ENCODE data around the gene PLA2G4D. TPM values are rescaled to one million over a fixed set of nuclear protein-coding genes. Genes with fewer than 3 reads are reported as not detected.
A peak's percentile ranks its signal among the peaks of the same experiment; 100 is the strongest.
"Not testable (repeated sequence)": the region's sequence is repeated elsewhere in the genome, so short reads cannot be mapped to it uniquely, and the experiment has no call there.

Gene PLA2G4D
- total RNA-seq, 1 experiment from 2014 or later: not detected

DNA sequence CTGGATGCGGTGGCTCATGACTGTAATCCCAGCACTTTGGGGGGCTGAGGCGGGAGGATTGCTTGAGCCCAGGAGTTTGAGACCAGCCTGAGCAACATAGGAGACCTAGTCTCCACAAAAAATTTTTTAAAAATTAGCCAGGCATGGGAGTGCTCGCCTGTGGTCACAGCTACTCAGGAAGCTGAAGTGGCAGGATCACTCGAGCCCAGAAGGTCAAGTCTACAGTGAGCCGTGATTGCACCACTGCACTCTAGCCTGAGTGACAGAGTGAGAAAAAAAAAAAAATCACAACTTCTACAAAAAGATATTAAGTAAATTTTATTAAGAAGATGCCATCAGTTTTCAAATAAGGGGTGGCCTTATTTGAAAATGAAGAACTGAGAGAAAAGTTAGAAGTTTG, 11.9 kb upstream of the PLA2G4D start:
- Histone ChIP-seq H3K36me3 (no peaks in the 10 kb centered on the region), H3K27me3 (no peaks in the 10 kb centered on the region; the same call in 1 of the 2 replicates), H3K4me3 (no peak overlapping the region), H3K9me3 (no peaks in the 10 kb centered on the region)
- DNase-seq: no peak

DNA sequence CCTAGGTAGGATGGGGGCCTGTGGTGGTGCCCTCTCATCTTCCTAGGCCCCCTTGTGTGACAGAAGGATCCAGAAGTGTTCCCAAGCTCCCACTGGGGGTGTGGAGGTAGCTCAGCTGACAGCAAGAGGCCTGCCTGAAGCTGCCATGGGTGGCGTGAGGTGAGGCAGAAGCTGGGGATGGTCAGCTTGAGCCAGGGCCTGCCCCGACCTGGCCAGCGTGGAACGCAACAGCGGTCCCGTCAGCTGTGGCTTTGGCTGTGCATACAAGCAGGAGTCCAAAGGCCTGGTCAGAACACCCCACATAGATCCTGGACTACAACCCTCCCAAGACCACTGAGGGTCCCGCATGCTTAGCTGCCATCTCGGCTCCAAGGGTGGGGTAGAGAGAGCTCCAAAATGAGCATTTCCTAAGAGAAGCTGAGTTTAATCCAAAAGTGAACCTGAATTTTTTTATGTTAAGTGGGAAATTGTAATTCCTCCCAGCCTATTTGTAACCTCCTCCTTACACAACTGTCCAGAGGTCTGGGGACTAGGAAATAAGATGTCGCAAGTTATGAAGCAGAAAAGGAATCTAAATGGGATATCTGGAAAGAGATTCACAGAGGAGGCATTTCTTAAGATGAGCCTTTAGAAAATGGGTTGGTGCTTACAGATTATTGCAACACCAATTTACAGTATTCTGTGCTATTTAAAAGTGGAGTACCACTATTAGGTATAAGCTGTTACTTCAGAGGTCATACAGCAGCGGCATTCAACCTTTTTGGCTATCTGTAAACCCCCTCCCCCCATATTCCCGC, 9.9 kb upstream of the PLA2G4D start:
- Histone ChIP-seq H3K4me3 (no peak overlapping the region), H3K9me3 (no peaks in the 10 kb centered on the region), H3K36me3 (no peaks in the 10 kb centered on the region), H3K27me3 (no peaks in the 10 kb centered on the region; the same call in 1 of the 2 replicates)
- no peak for DNase-seq

DNA sequence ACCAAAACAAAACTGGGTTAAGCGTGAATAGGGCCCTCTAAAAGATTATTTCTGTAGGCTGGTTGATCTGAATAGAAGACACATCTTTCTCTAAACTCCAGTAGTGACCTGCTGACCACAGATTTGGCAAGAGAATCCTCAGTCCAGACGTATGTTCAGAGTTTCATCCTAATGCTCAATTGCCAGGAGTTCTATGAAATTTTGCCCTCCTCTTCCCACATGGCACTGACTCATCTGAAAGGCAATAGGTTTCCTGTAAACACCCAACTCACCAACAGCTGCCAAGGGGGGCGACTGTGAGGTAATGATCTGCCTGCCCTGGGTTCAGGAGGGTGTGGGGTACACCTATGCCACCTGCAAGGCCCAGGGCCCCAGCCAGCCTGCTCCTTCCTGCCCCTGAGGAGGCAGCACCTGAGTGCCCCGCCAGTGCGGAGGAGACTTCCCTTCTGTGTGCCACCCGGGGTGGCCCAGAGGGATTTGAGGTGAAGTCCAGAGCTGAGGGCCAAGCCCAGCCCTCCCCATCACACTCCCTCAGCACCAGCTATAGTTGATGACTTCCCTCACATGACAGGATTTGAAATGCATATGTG, 8.4 kb upstream of the PLA2G4D start:
- peak; percentile 46 for DNase-seq
- Histone ChIP-seq H3K36me3 (no peaks in the 10 kb centered on the region), H3K4me3 (no peak overlapping the region), H3K27me3 (no peaks in the 10 kb centered on the region; the same call in 1 of the 2 replicates), H3K9me3 (no peaks in the 10 kb centered on the region)

DNA sequence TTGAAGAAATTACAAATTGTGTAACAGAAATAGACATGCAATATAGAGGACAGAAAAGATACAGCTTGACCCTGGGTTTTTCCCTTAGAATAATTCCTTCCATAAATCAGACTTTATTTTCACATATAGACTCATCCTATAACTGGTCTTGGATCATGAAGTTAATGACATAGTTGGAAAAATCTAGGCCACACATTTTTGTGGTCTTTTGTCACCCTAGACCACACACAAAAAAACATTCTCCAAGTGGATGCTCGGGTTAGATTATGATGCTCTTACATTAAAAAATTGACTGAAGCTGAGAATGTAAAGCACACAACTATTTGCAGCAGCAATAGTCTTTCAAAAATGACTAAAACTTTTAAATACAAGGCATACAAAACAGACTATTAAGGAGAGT, 7.5 kb upstream of the PLA2G4D start:
- H3K27me3 ChIP-seq: no peaks in the 10 kb centered on the region
- H3K9me3 ChIP-seq: no peaks in the 10 kb centered on the region
- H3K36me3 ChIP-seq: no peaks in the 10 kb centered on the region
- no peak for DNase-seq
- no peak overlapping the region for H3K4me3 ChIP-seq

DNA sequence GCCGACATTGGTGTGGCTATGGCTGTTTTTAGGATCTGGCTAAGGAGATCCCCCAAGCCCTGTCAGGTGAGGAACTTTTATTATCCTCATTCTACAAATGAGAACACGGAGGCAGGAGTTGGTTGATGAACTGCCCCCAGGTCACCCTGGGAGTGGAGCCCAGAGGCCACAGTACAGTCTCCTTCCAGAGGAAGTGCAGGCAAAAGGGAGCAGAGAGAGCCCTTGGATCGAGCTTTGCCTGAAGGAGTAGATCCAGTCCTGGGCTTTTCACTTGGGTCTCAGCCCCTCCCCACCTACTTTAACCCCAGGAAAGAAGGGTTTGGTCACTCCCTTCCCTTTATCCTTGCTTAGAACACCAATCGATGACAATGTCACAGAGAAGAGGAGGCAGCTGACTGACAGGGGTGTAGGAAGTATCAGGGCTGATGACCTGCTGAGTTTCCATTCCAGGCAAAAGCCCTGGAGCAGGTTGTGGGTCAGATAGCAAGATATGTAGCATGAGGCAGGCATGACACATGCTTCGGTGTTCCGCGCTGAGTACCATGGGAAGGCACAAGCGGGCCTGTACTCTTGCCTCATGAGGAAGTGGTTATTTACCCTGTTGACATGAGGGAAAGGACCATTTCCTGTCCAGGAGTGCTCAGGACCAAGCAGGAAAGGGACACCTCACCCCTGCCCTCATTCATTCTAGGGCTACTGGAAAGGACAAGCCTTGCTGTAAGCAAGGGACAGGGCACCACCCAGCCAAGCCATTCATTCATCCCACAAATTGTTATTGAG, 5.8 kb upstream of the PLA2G4D start:
- no peaks in the 10 kb centered on the region for H3K27me3 ChIP-seq
- H3K36me3 ChIP-seq: no peaks in the 10 kb centered on the region
- no peak for DNase-seq
- H3K4me3 ChIP-seq: no peak overlapping the region
- H3K9me3 ChIP-seq: no peaks in the 10 kb centered on the region

DNA sequence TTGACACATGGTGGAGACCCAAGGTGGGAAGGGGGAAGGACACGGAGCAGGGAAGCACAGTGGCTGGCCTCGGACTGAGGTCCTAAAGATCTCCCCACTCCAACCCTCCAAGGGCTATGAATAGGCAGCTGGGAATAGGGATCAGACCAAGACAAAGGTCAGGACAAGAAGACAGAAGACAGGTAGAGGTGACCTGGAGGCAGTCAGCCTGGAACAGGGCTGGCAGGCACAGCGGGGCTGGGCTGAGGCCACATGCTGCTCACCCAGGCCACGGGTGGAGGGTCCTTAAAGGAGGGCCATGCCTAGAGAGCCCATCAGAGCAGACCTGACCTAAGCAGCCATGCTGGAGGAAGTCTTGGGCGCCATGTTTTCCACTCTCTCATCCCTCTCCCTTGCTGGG, 2.7 kb upstream of the PLA2G4D start:
- no peak overlapping the region for H3K4me3 ChIP-seq
- no peak for DNase-seq
- no peaks in the 10 kb centered on the region for H3K9me3 ChIP-seq
- H3K27me3 ChIP-seq: no peaks in the 10 kb centered on the region
- H3K36me3 ChIP-seq: no peaks in the 10 kb centered on the region

DNA sequence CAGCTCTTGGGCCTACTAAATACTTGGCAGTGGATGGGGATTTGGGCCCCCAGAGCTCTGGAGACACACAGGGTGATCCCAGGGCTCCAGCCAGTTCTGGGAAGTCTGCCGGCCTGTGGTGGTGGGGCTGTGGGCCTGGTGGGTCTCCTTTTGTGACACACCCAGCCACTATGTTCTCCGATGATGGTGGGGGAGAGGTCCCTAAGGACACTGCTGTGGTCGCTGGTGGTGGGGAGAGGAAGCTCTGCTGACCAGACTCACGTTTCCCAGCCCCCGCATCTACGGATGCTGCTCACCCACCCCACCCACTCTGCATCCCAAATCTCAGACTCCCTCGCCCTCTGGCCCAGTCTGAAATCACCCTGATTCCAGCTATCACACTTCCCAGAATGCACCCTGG, 396 bp downstream of the PLA2G4D start:
- H3K27me3 ChIP-seq: no peaks in the 10 kb centered on the region
- no peak overlapping the region for H3K4me3 ChIP-seq
- no peak for DNase-seq
- H3K36me3 ChIP-seq: no peaks in the 10 kb centered on the region
- no peaks in the 10 kb centered on the region for H3K9me3 ChIP-seq

DNA sequence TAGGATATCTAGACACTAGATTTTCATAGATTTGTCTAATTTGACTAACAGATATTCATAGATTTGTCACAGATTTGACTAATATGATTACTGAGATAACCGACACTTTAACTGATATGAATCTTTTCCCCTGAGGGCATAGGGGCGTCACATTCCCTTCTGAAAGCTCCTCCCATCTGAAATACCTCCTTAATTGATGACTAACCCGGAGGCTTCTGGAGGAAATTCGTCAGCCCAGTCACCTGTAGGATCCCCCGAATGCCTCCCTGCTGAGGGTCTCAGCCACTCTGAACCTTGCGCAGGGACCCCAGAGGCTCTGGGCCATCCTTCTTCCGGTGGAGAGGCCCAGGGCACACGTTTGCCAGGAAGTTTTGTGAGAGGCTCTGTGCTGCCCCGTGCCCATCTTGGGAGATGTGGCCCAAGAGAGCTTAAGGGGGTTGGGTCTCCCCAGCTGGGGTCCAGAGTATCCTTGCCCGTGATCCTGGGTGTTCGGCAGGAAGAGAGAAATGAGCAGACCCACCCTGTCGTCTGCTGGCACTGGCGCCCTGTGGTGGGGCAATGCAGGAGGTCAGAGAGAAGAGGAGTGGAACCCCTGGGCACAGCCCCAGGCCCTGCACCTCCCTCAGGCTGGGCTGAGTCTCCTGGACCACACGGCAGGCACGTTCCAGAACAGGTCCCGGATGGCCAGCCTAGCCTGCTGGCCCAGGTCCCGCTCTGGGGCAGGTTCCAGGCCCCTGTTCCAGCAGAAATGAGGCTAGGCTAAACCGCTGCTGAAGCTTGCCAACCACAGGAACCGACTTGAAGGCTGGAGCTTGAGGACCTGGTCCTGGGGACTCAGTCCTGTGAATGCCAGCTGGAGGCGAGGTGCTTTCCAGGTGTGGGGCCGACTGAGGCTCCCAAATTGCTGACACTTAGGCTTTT, 1.7 kb downstream of the PLA2G4D start:
- Histone ChIP-seq H3K4me3 (no peak overlapping the region), H3K27me3 (no peaks in the 10 kb centered on the region), H3K9me3 (no peaks in the 10 kb centered on the region), H3K36me3 (no peaks in the 10 kb centered on the region)
- peak; percentile 48 for DNase-seq

DNA sequence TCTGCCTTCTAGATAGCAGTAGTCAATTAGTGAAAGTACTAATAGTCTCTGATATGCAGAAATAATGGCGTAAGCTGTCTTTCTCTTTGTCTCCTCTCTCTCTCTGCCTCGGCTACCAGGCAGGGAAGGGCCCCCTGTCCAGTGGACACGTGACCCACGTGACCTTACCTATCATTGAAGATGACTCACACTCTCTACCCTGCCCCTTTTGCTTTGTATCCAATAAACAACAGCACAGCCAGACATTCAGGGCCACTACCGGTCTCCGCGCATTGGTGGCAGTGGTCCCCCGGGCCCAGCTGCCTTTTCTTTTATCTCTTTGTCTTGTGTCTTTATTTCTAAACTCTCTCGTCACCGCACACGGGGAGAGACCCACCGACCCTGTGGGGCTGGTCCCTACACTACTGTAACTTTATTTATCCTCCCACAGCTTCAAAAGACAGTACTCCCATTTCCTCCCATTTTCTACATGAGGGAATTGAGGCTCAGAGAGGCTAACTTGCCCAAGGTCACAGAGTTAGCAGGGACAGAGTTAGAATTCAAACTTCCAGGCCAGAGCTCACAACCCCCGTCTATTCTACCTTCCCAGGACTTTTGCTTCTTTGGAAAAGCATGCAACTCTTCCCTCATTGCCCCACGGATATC, 2.5 kb downstream of the PLA2G4D start:
- not testable (repeated sequence) for DNase-seq, H3K27me3 ChIP-seq, H3K36me3 ChIP-seq, H3K4me3 ChIP-seq, H3K9me3 ChIP-seq

DNA sequence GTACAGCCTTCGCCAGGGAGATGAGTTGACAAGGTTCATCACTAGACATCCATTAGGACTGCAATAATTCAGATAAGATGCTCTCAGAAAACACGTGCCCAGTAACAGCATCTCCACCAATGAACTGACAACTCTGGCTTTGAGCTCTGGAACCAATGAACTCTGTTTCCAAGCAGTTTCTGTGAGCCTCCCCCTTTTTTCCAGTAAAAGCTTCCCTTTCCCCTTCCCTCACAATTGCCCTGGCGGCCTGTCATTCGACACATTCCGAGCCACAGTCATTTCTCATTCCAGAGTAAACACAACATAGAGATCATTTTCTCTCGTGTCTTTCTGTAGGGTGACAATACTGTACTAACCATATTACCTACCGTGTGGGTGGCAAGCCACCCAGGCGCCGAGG, 3.6 kb downstream of the PLA2G4D start:
- Histone ChIP-seq H3K9me3 (no peaks in the 10 kb centered on the region), H3K27me3 (no peaks in the 10 kb centered on the region), H3K36me3 (no peaks in the 10 kb centered on the region), H3K4me3 (no peak overlapping the region)
- no peak for DNase-seq

DNA sequence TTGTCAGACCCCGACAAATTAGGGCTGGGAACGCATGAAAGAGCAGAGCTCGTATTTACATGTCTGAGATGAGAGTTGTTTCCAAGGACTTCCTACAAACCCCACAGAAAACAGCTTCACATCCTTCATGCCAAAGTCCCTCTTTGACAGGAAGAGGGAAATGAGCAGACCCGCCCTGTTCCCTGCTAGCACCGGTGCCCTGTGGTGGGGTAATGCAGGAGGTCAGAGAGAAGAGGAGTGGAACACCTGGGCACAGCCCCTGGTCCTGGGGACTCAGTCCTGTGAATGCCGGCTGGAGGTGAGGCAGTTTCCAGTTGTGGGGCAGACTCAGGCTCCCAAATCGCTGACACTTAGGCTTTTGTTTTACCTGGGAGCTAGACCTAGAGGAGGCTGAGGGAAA, 4.0 kb downstream of the PLA2G4D start:
- Histone ChIP-seq H3K4me3 (no peak overlapping the region), H3K9me3 (no peaks in the 10 kb centered on the region), H3K27me3 (no peaks in the 10 kb centered on the region), H3K36me3 (no peaks in the 10 kb centered on the region)
- DNase-seq: no peak

DNA sequence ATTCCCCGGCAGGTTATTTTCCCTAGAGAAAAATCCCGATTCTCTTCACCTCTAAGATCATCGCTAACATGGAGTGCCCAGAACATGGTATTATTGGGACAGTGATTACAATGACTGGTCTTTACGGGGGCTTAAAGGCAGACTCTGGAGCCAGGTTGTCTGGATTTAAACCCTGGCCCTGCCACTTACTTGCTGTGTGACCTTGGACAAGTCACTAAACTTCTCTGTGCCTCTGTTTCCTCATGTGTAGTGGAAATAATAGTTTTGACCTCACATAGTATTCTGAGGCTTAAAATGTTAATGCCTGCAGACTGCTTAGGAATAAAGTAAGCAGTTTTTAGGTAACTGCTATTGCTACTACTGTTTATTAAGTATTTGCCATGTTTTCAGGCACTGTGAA, 4.4 kb downstream of the PLA2G4D start:
- DNase-seq: no peak

DNA sequence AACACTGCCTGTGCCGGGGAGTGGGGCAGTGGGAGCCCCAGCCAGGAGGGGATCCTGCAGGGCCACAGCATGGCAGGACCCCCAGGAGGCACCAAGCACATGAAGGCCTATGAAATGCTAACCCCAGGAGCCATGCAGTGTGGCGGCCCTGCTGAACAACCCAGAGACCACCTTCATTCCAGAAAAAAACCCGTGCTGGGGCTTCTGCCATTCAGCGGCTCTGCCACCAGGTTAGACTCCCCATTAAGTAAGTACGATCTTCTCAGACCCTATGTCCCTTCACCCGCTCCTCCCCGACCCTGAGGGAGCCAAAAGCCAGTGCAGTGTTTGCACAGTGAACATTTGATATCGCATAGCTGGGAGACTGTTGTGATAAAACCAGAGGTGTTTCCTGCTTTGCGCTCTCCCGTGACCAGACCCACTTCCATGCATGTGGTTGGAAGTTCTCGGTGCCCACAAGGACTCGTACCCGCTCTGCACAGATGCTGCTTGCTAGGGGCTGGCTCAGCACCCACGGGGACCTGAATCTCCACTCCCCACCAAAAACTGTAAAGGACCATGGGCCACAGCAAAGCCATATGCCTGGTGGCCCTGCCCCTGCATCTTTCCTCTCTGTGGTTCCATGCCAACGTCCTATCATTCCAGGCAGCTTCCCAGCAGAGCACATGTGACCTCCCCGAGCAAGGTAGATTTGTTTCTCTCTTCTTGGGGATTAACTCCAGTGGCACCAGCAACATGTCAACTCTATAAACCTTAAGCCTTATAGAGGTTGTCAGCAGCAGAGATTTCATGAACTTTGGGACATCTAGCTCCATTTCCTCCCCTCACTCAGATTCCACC, 5.3 kb downstream of the PLA2G4D start:
- no peaks in the 10 kb centered on the region for H3K36me3 ChIP-seq
- no peaks in the 10 kb centered on the region for H3K9me3 ChIP-seq
- DNase-seq: no peak
- no peak overlapping the region for H3K4me3 ChIP-seq
- no peaks in the 10 kb centered on the region for H3K27me3 ChIP-seq

More for the DNA sequence above, 4.4 kb downstream of the PLA2G4D start:
- Histone ChIP-seq H3K36me3 (no peaks in the 10 kb centered on the region), H3K4me3 (no peak overlapping the region), H3K27me3 (no peaks in the 10 kb centered on the region), H3K9me3 (no peaks in the 10 kb centered on the region)

DNA sequence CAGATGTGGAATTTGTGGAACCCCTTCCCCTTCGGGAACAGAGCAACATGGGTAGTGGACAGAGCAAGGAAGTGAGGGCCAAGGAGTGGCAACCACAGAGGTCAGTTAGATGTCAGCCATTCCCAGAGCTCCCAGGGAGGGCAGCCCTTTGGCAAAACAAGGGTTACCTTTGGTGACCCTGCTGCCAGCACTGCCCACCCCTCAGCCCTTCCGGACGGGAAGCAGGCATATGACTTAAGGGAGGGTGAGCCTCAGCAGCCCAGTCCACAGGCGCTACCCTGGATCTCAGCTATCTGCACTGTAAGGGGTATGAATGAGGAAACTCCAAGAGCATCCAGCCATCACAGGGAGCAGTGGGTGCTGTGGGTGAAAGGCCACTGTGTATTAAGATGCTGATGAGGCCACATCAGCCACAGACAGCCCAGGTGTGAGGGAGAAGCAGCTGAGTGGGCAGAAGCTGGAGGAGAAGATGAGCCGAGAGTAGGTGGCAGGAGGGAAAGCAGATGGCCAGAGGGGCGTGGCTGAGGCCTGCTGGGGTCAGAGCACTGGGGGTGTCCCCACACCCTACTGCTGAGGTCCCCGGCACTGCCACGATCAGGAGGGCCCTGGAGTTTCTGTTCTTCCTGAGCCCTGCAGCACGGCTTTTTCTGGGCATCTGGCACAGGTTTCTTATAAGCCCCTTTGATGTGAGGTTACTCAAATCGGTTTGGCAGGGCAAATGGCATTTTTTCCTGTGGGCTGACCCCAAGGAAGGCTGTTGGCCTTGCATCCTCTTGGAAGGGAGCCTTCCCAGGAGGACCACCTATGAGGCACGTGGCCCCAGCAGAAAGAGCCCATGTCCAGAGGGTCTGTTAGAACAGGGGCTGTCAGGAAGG, 6.2 kb downstream of the PLA2G4D start:
- Histone ChIP-seq H3K27me3 (no peaks in the 10 kb centered on the region), H3K4me3 (no peak overlapping the region), H3K36me3 (no peaks in the 10 kb centered on the region), H3K9me3 (no peaks in the 10 kb centered on the region)
- DNase-seq: no peak

DNA sequence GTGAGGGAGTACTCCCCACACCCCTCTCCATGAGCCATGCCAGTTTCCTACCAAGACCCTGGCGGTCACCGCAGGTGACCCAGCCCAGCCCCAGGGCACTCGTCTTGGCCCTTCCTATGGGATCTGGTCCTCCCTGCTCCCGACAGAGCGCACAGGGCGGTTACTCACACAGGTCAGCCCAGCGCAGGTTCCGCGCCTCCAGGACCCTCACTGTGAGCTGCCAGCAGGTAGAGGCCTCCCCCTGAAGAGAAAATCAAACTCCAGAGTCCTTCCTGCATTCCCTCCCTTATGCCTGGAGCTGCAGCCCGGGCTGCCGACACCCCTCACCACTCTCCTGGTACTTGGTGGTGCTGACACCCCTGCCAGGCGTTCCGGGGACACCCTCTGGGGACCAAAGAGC, 6.9 kb downstream of the PLA2G4D start:
- Histone ChIP-seq H3K4me3 (no peak overlapping the region), H3K9me3 (no peaks in the 10 kb centered on the region), H3K27me3 (no peaks in the 10 kb centered on the region), H3K36me3 (no peaks in the 10 kb centered on the region)
- no peak for DNase-seq

All from MG63 (cell line).